GM19328 (cell line): ENCODE measurements around the gene USP17L20.
"Not testable (repeated sequence)": the region's sequence is repeated elsewhere in the genome, so short reads cannot be mapped to it uniquely, and the experiment has no call there.

ENCODE experiments used
- ATAC-seq: cut with Tn5 transposase; IDR thresholded peaks from one replicate; pipeline ENCODE4 v1.9.1; 2021; ENCODE audit warnings: mild to moderate bottlenecking, moderate library complexity; ENCODE audit not compliant: unreplicated experiment

The USP17L20 gene, protein sequence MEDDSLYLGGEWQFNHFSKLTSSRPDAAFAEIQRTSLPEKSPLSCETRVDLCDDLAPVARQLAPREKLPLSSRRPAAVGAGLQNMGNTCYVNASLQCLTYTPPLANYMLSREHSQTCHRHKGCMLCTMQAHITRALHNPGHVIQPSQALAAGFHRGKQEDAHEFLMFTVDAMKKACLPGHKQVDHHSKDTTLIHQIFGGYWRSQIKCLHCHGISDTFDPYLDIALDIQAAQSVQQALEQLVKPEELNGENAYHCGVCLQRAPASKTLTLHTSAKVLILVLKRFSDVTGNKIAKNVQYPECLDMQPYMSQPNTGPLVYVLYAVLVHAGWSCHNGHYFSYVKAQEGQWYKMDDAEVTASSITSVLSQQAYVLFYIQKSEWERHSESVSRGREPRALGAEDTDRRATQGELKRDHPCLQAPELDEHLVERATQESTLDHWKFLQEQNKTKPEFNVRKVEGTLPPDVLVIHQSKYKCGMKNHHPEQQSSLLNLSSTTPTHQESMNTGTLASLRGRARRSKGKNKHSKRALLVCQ

DNA sequence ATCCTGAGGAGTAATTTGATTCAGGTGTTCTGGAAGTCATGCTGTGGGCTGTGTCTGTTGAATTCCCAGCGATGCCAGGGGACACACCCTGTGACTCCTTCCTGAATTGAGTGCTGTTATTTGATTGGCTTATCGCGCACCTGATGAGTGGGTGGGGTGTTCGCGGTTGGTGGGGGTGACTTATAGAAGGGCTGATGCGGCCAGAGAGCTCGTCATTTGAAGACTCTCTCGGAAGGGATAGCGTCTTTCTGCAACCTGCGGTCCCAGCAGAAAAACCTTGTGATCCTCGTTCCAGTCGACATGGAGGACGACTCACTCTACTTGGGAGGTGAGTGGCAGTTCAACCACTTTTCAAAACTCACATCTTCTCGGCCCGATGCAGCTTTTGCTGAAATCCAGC, at the start of gene USP17L20:
TSS of gene USP17L20 (plus strand) at position 301 of the 400 bp plus-strand sequence. CDS start at position 301, 0 bp downstream.
- ATAC-seq, result not testable (repeated sequence)

- not testable (repeated sequence) for ATAC-seq
Observed at GRCh38 chr4:9210357-9210756, 47.6 kb upstream of the USP17L20 start, which contains the start of gene USP17L10. TSS of gene USP17L10 (plus strand) at chr4:9210657. CDS start at chr4:9210657, 0 bp downstream.

DNA sequence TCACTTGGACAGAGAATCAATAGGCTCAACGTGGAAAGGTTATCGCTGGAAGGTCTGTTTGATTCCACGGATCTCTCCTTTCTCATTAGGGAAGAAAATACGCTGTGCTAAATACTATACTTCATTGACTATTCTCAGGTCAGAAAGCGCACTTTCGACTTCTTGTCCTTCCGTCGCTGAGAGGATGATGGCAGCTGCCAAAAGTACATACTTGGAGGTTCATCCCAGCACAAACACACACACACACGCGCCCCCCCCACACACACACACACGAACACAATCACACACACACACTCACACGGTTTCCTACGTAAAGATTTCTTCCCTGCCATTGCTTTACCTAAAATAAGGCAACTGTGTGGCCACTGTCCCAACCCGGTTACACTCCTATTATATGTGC, 43.2 kb upstream of the USP17L20 start:
- ATAC-seq, result not testable (repeated sequence)

- not testable (repeated sequence) for ATAC-seq
Observed at GRCh38 chr4:9215105-9215504, 42.8 kb upstream of the USP17L20 start, which contains the start of gene USP17L11. TSS of gene USP17L11 (plus strand) at chr4:9215405. CDS start at chr4:9215405, 0 bp downstream.

DNA sequence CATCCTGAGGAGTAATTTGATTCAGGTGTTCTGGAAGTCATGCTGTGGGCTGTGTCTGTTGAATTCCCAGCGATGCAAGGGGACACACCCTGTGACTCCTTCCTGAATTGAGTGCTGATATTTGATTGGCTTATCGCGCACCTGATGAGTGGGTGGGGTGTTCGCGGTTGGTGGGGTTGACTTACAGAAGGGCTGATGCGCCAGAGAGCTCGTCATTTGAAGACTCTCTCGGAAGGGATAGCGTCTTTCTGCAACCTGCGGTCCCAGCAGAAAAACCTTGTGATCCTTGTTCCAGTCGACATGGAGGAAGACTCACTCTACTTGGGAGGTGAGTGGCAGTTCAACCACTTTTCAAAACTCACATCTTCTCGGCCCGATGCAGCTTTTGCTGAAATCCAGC, 38.1 kb upstream of the USP17L20 start, which contains the start of gene USP17L12:
TSS of gene USP17L12 (plus strand) at position 301 of the 400 bp plus-strand sequence. CDS start at position 301, 0 bp downstream.
- not testable (repeated sequence) for ATAC-seq

GRCh38 chr4:9224596-9224995, 33.3 kb upstream of the USP17L20 start, which contains the start of gene USP17L13:
TSS of gene USP17L13 (plus strand) at chr4:9224896. CDS start at chr4:9224896, 0 bp downstream.
- not testable (repeated sequence) for ATAC-seq

- not testable (repeated sequence) for ATAC-seq
Observed at GRCh38 chr4:9230249-9230648, 27.7 kb upstream of the USP17L20 start.

- not testable (repeated sequence) for ATAC-seq
Observed at GRCh38 chr4:9234085-9234484, 23.8 kb upstream of the USP17L20 start, which contains the start of gene USP17L15. TSS of gene USP17L15 (plus strand) at chr4:9234385. CDS start at chr4:9234385, 0 bp downstream.

- not testable (repeated sequence) for ATAC-seq
Observed at GRCh38 chr4:9238461-9238860, 19.5 kb upstream of the USP17L20 start.

DNA sequence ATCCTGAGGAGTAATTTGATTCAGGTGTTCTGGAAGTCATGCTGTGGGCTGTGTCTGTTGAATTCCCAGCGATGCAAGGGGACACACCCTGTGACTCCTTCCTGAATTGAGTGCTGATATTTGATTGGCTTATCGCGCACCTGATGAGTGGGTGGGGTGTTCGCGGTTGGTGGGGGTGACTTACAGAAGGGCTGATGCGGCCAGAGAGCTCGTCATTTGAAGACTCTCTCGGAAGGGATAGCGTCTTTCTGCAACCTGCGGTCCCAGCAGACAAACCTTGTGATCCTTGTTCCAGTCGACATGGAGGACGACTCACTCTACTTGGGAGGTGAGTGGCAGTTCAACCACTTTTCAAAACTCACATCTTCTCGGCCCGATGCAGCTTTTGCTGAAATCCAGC, 14.3 kb upstream of the USP17L20 start, which contains the start of gene USP17L17:
TSS of gene USP17L17 (plus strand) at position 301 of the 400 bp plus-strand sequence. CDS start at position 301, 0 bp downstream.
- not testable (repeated sequence) for ATAC-seq

GRCh38 chr4:9247953-9248680, 9.8 kb upstream of the USP17L20 start, which contains the start of gene USP17L18:
TSS of gene USP17L18 (plus strand) at chr4:9248630. CDS start at chr4:9248630, 0 bp downstream.
- not testable (repeated sequence) for ATAC-seq

DNA sequence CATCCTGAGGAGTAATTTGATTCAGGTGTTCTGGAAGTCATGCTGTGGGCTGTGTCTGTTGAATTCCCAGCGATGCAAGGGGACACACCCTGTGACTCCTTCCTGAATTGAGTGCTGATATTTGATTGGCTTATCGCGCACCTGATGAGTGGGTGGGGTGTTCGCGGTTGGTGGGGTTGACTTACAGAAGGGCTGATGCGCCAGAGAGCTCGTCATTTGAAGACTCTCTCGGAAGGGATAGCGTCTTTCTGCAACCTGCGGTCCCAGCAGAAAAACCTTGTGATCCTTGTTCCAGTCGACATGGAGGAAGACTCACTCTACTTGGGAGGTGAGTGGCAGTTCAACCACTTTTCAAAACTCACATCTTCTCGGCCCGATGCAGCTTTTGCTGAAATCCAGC, 4.8 kb upstream of the USP17L20 start, which contains the start of gene USP17L19:
TSS of gene USP17L19 (plus strand) at position 301 of the 400 bp plus-strand sequence. CDS start at position 301, 0 bp downstream.
- ATAC-seq, result not testable (repeated sequence)

- not testable (repeated sequence) for ATAC-seq
Observed at GRCh38 chr4:9262572-9262971, 4.6 kb downstream of the USP17L20 start, which contains the start of gene USP17L21. TSS of gene USP17L21 (plus strand) at chr4:9262872. CDS start at chr4:9262872, 0 bp downstream.

DNA sequence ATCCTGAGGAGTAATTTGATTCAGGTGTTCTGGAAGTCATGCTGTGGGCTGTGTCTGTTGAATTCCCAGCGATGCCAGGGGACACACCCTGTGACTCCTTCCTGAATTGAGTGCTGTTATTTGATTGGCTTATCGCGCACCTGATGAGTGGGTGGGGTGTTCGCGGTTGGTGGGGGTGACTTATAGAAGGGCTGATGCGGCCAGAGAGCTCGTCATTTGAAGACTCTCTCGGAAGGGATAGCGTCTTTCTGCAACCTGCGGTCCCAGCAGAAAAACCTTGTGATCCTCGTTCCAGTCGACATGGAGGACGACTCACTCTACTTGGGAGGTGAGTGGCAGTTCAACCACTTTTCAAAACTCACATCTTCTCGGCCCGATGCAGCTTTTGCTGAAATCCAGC, 9.4 kb downstream of the USP17L20 start, which contains the start of gene USP17L22:
TSS of gene USP17L22 (plus strand) at position 301 of the 400 bp plus-strand sequence. CDS start at position 301, 0 bp downstream.
- ATAC-seq, result not testable (repeated sequence)

DNA sequence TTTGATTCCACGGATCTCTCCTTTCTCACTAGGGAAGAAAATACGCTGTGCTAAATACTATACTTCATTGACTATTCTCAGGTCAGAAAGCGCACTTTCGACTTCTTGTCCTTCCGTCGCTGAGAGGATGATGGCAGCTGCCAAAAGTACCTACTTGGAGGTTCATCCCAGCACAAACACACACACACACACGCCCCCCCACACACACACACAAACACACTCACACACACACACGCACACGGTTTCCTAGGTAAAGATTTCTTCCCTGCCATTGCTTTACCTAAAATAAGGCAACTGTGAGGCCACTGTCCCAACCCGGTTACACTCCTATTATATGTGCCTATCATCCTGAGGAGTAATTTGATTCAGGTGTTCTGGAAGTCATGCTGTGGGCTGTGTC, 13.8 kb downstream of the USP17L20 start:
- ATAC-seq, result not testable (repeated sequence)
